ENCODE measurements around the gene MYL5. TPM values are rescaled to one million over a fixed set of nuclear protein-coding genes. Genes with fewer than 3 reads are reported as not detected.

The MYL5 gene
- total and polyA plus RNA-seq, 2 of the 4 experiments (the other 2 are of a cell fraction) = 9.1 to 16.0 TPM

- BruUV-seq (replicated peaks) = no TSS peak
- no peak overlapping the region for H2AK9ac ChIP-seq (replicated peaks; ENCODE audit: low read depth, low read length, poor library complexity)
- H3K4me1 ChIP-seq (ENCODE audit: control insufficient read depth, insufficient read depth, low read length) = peaks cover 8% of the 10 kb centered on the region
- no peaks in the 10 kb centered on the region for H3K9me3 ChIP-seq (ENCODE audit: control insufficient read depth, insufficient read depth, low read length)
- H3K14ac ChIP-seq (replicated peaks; ENCODE audit: low read depth, low read length) = no peak overlapping the region
- intact Hi-C loops (cut with micrococcal nuclease) = loop anchor here (10.0 kb wide), 1 partner anchor 345 kb away; the partner anchor contains the start of gene ZNF141
- no peak overlapping the region for H2AFZ ChIP-seq (replicated peaks; ENCODE audit: low read length, poor library complexity)
- no peak overlapping the region for H2BK15ac ChIP-seq (ENCODE audit: low read depth, low read length)
- H4K5ac ChIP-seq (ENCODE audit: low read depth, low read length) = no peak overlapping the region
- ChIA-PET CTCF (no interaction called here), POLR2A (ENCODE audit: unreplicated experiment) (no interaction called here)
- H3K18ac ChIP-seq (ENCODE audit: low read depth, low read length) = no peak overlapping the region
- H3K27ac ChIP-seq (ENCODE audit: insufficient read depth, low read length) = no peak overlapping the region
- no peak overlapping the region for H2BK20ac ChIP-seq (ENCODE audit: low read depth, low read length)
- DNase-seq (no peak), ATAC-seq (ENCODE audit: low read depth) (no peak)
- H2BK120ac ChIP-seq (ENCODE audit: low read depth, low read length) = no peak overlapping the region
- peaks cover 4% of the 10 kb centered on the region; the same call in 1 of the 2 replicates for H3K9me1 ChIP-seq (ENCODE audit: insufficient read depth, low read length)
- H3K23ac ChIP-seq (ENCODE audit: low read depth, low read length) = no peak overlapping the region
- no peak overlapping the region for H3K4ac ChIP-seq (ENCODE audit: low read depth, low read length)
- WGBS, 2 experiments (ENCODE audit: extremely low coverage in 2 of 2, insufficient read length in 1 of 2) = 91% methylated on average over 8 of the region's 11 CpGs; no CpG with 5 or more reads in 1 of the 2 experiments
- dilution Hi-C loops (cut with HindIII; ENCODE audit: low sequenced_read_pairs, unreplicated experiment) = no loop called here
- H3K36me3 ChIP-seq (ENCODE audit: control insufficient read depth, insufficient read depth, low read length) = no peaks in the 10 kb centered on the region
- no peak overlapping the region for H3K56ac ChIP-seq (ENCODE audit: extremely low read depth, insufficient read depth, low read length)
- no peak overlapping the region for H2AK5ac ChIP-seq (ENCODE audit: low read depth, low read length)
- no peaks in the 10 kb centered on the region for H3K27me3 ChIP-seq (ENCODE audit: control insufficient read depth, insufficient read depth, low read length)
- no peak overlapping the region for H4K8ac ChIP-seq (ENCODE audit: low read depth in 2 of 2, low read length in 2 of 2)
- H4K91ac ChIP-seq (ENCODE audit: insufficient read depth, low read depth, low read length) = no peak overlapping the region
- H4K20me1 ChIP-seq (ENCODE audit: insufficient read depth, low read length) = no peaks in the 10 kb centered on the region
- H2BK5ac ChIP-seq (ENCODE audit: low read depth, low read length, poor library complexity, severe bottlenecking) = no peak overlapping the region
- in situ Hi-C loops (cut with MboI; ENCODE audit: low sequenced_read_pairs) = no loop called here
- TF ChIP-seq RFX5 (IDR thresholded peaks at IDR 0.05; ENCODE audit: low read depth, low read length) = no peak
- TF ChIP-seq RCOR1 (IDR thresholded peaks at IDR 0.05; ENCODE audit: insufficient replicate concordance, low read length) = no peak
- no peak for TF ChIP-seq CHD1 (IDR thresholded peaks at IDR 0.05; ENCODE audit: low read depth, low read length)
- no peak for TF ChIP-seq MAZ (IDR thresholded peaks at IDR 0.05; ENCODE audit: borderline replicate concordance, low read depth, low read length)
- TF ChIP-seq CEBPB (IDR thresholded peaks at IDR 0.05; ENCODE audit: low read depth, low read length) = no peak
- no peak for TF ChIP-seq USF2 (IDR thresholded peaks at IDR 0.05; ENCODE audit: low read depth, low read length)
- TF ChIP-seq SMC3 (IDR thresholded peaks at IDR 0.05; ENCODE audit: low read depth, low read length) = no peak
- no peak for TF ChIP-seq RAD21 (IDR thresholded peaks at IDR 0.05; ENCODE audit: low read length)
- TF ChIP-seq MAFK (IDR thresholded peaks at IDR 0.05; ENCODE audit: low read depth, low read length) = no peak
- no peak for TF ChIP-seq ELK1 (IDR thresholded peaks at IDR 0.05; ENCODE audit: borderline replicate concordance, low read depth, low read length)
- TF ChIP-seq POLR2A (IDR thresholded peaks at IDR 0.05; ENCODE audit: low read depth, low read length) = no peak
- TF ChIP-seq CTCF (conservative IDR thresholded peaks at IDR 0.05; ENCODE audit: low read depth, low read length) = no peak
- TF ChIP-seq FOS (IDR thresholded peaks at IDR 0.05; ENCODE audit: low read depth, low read length) = no peak
- TF ChIP-seq MXI1 (IDR thresholded peaks at IDR 0.05; ENCODE audit: borderline replicate concordance, low read depth, low read length) = no peak
- TF ChIP-seq NFE2L2 (IDR thresholded peaks at IDR 0.05; ENCODE audit: low read depth, low read length) = no peak
- no peak for TF ChIP-seq BHLHE40 (IDR thresholded peaks at IDR 0.05; ENCODE audit: low read depth, low read length)
- no peak overlapping the region for H3K4me2 ChIP-seq (ENCODE audit: low read depth, low read length)
- no peak overlapping the region for H3K4me3 ChIP-seq (ENCODE audit: insufficient read depth, low read depth, low read length)
- H3K79me1 ChIP-seq (ENCODE audit: low read depth in 1 of 2, low read length in 2 of 2) = peaks cover 10 to 12% of the 10 kb centered on the region in 2 experiments; a peak in 3 of 4 replicates
- no peak overlapping the region for H3K9ac ChIP-seq (ENCODE audit: low read depth, low read length)
These were observed 5.3 kb downstream of the MYL5 start for GRCh38 chr4:679629-680028.

All from IMR-90 (cell line).